Measurements from ENCODE around the gene ARHGEF37. TPM values are rescaled to one million over a fixed set of nuclear protein-coding genes. Genes with fewer than 3 reads are reported as not detected.

Gene ARHGEF37
- total and polyA plus RNA-seq, 9 of the 15 experiments (the other 6 are each of a cell fraction or from before 2014, with no cell fraction given), result 0.01 to 0.27 (median 0.05) TPM

- peaks cover 4 to 10% of the 10 kb centered on the region in 2 experiments; a peak in 4 of 5 replicates for H3K4me1 ChIP-seq (replicated peaks in 1 of 2; ENCODE audit: control insufficient read depth in 2 of 2, insufficient read depth in 2 of 2, low read length in 2 of 2)
- H3K9ac ChIP-seq (ENCODE audit: insufficient read depth in 1 of 2, low read depth in 2 of 2, low read length in 2 of 2), result peak within 1 kb of the TSS; percentile 98 to 100
- ChIA-PET POLR2A (interaction anchor here (0.7 to 3.3 kb wide), 23 partner anchors 10 to 746 kb away, joined by 3 to 14 read pairs (median 4); partner anchors contain the start of gene GRPEL2), CTCF (ENCODE audit: low intra/inter-chr PET ratio) (interaction anchor here (0.8 to 2.3 kb wide), 3 partner anchors 68 to 110 kb away, joined by 3 to 19 read pairs (median 4); no protein-coding TSS in a partner anchor)
- FAIRE-seq (peak; percentile 88), ATAC-seq (peak; percentile 91), DNase-seq (ENCODE audit: extremely low read depth in 1 of 4, low spot score in 3 of 4) (peak; percentile 99 to 100 (median 99))
- peak within 1 kb of the TSS; percentile 81 for H2AFZ ChIP-seq (ENCODE audit: low read depth, low read length)
- BruUV-seq (replicated peaks), result TSS peak; percentile 94
- H3K27me3 ChIP-seq (ENCODE audit: control insufficient read depth in 2 of 2, insufficient read depth in 2 of 2, low read length in 2 of 2), result no peaks in the 10 kb centered on the region
- peaks cover 58% of the 10 kb centered on the region for H3K79me2 ChIP-seq (ENCODE audit: control insufficient read depth, insufficient read depth, low read length)
- peaks cover 13% of the 10 kb centered on the region; the same call in 1 of the 2 replicates for H4K20me1 ChIP-seq (replicated peaks; ENCODE audit: control insufficient read depth, insufficient read depth, low read length)
- intact Hi-C loops (cut with micrococcal nuclease), result loop anchor here (1.0 kb wide), 1 partner anchor 102 kb away; no protein-coding TSS in a partner anchor
- H3K9me3 ChIP-seq (replicated peaks; ENCODE audit: control insufficient read depth, insufficient read depth, low read depth, low read length), result no peaks in the 10 kb centered on the region
- H3K4me2 ChIP-seq (ENCODE audit: insufficient read depth, low read length), result peak within 1 kb of the TSS; percentile 94
- H3K36me3 ChIP-seq (ENCODE audit: control insufficient read depth, insufficient read depth, low read length), result peaks cover 41% of the 10 kb centered on the region
- in situ Hi-C loops (cut with MboI), result loop anchor here (5.0 to 25.0 kb wide), 3 partner anchors 109 to 414 kb away; partner anchors contain the start of gene ABLIM3
- H3K4me3 ChIP-seq, result peak within 1 kb of the TSS; percentile 97
- under 1% methylated on average over 67 of the region's 67 CpGs for WGBS (ENCODE audit: insufficient coverage, low coverage, missing lambda C conversion rate)
- peak within 1 kb of the TSS; percentile 82 for H3K27ac ChIP-seq (ENCODE audit: extremely low read depth, low read depth, low read length)
- H3K9me1 ChIP-seq (ENCODE audit: control insufficient read depth, insufficient read depth, low read length), result no peaks in the 10 kb centered on the region
- TF ChIP-seq TBP (optimal IDR thresholded peaks at IDR 0.05; ENCODE audit: low read depth, low read length) (peak; percentile 76), GMEB1 (CRISPR knock-in tag; IDR thresholded peaks at IDR 0.05) (peak; percentile 84), MGA (IDR thresholded peaks at IDR 0.05) (peak; percentile 37; the same call in 1 of the 2 replicates)
These were observed 29.9 kb upstream of the ARHGEF37 start, which contains the start of gene CSNK1A1 for GRCh38 chr5:149551227-149552037. CSNK1A1 (minus strand) TSS chr5:149551439; CDS start chr5:149550964, 475 bp downstream.

Data from K562 (cell line).